NB4 (cell line): ENCODE results near the gene RASGRP2.

Experiments
- CTCF ChIP-seq: IDR thresholded peaks from one replicate; pipeline ENCODE4 v1.5.1; 2012; ENCODE audit warnings: low read depth, low read length
- MYC ChIP-seq: IDR thresholded peaks from 2 replicates; pipeline ENCODE4 v1.6.1; 2011; ENCODE audit warnings: low read depth, low read length
- POLR2A ChIP-seq: IDR thresholded peaks from 2 replicates; pipeline ENCODE4 v1.6.1; 2011; ENCODE audit warnings: mild to moderate bottlenecking; ENCODE audit not compliant: insufficient read length; ENCODE audit errors: extremely low read depth
- TF ChIP-seq, protein P1 (sequence below): IDR thresholded peaks from 2 replicates; pipeline ENCODE4 v1.6.1; 2011; ENCODE audit warnings: low read depth, low read length

GRCh38 chr11:64754919-64755662 lies 11.1 kb upstream of the RASGRP2 start:
- TF ChIP-seq CTCF (no peak), POLR2A (no peak), MYC (no peak)
- TF ChIP-seq, protein P1, sequence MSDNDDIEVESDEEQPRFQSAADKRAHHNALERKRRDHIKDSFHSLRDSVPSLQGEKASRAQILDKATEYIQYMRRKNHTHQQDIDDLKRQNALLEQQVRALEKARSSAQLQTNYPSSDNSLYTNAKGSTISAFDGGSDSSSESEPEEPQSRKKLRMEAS, result no peak
